Sigmoid colon (tissue), 7 donors: ENCODE measurements around the gene GJD3. TPM values are rescaled to one million over a fixed set of nuclear protein-coding genes. Genes with fewer than 3 reads are reported as not detected.
"Not testable (repeated sequence)": the region's sequence is repeated elsewhere in the genome, so short reads cannot be mapped to it uniquely, and the experiment has no call there.

Experiments
- DNase-seq: peaks from one replicate; pipeline ENCODE4 v3.0.0-alpha.2; 2019
- H3K27ac ChIP-seq, 4 donors: fragments of 200-600 bp; sonication (generic); one replicate each; pipeline ENCODE4 v1.5.1; 2016 to 2019; ENCODE audit warnings: mild to moderate bottlenecking in 1 of 4
- H3K27me3 ChIP-seq, 3 donors: fragments of 200-600 bp; sonication (generic); one replicate each; pipeline ENCODE4 v1.5.1; 2019; ENCODE audit warnings: mild to moderate bottlenecking in 1 of 3
- H3K36me3 ChIP-seq, 4 donors: fragments of 200-600 bp; sonication (generic); one replicate each; pipeline ENCODE4 v1.5.1; 2016 to 2019
- H3K4me1 ChIP-seq, 4 donors: fragments of 200-600 bp; sonication (generic); one replicate each; pipeline ENCODE4 v1.5.1; 2017 to 2019
- H3K4me3 ChIP-seq, 4 donors: fragments of 200-600 bp; sonication (generic); one replicate each; pipeline ENCODE4 v1.5.1; 2017 to 2019; ENCODE audit warnings: mild to moderate bottlenecking in 2 of 4, moderate library complexity in 1 of 4
- H3K9me3 ChIP-seq, 4 donors: fragments of 200-600 bp in 3 of 4; sonication (generic) in 3 of 4; one replicate each; pipeline versions ENCODE4 v1.5.1 to v1.6.1; 2013 to 2019
- CTCF ChIP-seq, 4 experiments: fragments of 450-650 bp in 3 of 4; fragments of 200-600 bp in 1 of 4; IDR thresholded peaks; one replicate each; pipeline ENCODE4 v1.5.1; 2016 to 2019; ENCODE audit warnings: antibody characterized with exemption in 4 of 4, mild to moderate bottlenecking in 3 of 4, moderate library complexity in 2 of 4
- EP300 ChIP-seq, 4 donors: sonication (generic); formaldehyde crosslinking; IDR thresholded peaks; one replicate each; pipeline ENCODE4 v1.6.1; 2017; ENCODE audit warnings: antibody characterized with exemption in 4 of 4
- POLR2A ChIP-seq, 2 donors: fragments of 450-650 bp; IDR thresholded peaks; one replicate each; pipeline ENCODE4 v1.6.1; 2016; ENCODE audit warnings: antibody characterized with exemption in 2 of 2, mild to moderate bottlenecking in 2 of 2, moderate library complexity in 2 of 2
- POLR2AphosphoS5 ChIP-seq, 4 donors: sonication (generic); formaldehyde crosslinking; IDR thresholded peaks; one replicate each; pipeline ENCODE4 v1.6.1; 2017; ENCODE audit warnings: antibody characterized with exemption in 4 of 4
- WGBS, 2 donors: extraction: QIAGEN DNeasy Blood & Tissue Kit; methylation state at CpG; one replicate each; pipeline ENCODE4 v1.1.7; 2013; 5-methylcytosine and 5-hydroxymethylcytosine counted together
- intact Hi-C: fragments of 100-400 bp; cut with DNase I; formaldehyde crosslinking; loops from one replicate; pipeline ENCODE4 v1.15.1; 2023
- polyA plus RNA-seq, 3 donors: library from polyadenylated mRNA; stranded (reverse); fragments of 200-250 nt; gene quantifications; one replicate each; pipeline ENCODE4 v1.2.3, GENCODE V29; 2013
- total RNA-seq, 4 donors: library from RNA; depleted of rRNA; stranded (reverse); fragments of >200 nt; gene quantifications; one replicate each; pipeline ENCODE4 v1.1.0, GENCODE V29; 2016
- donor health status: healthy with polysubstance abuse.
- donor health status: Bipolar disorder and iron deficiency.
- donor health status: healthy.

Gene GJD3, protein sequence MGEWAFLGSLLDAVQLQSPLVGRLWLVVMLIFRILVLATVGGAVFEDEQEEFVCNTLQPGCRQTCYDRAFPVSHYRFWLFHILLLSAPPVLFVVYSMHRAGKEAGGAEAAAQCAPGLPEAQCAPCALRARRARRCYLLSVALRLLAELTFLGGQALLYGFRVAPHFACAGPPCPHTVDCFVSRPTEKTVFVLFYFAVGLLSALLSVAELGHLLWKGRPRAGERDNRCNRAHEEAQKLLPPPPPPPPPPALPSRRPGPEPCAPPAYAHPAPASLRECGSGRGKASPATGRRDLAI
- total RNA-seq (1 to 10 TPM in 1 of 4 donors, under 1 TPM in 1, not detected in 2; 0.49 to 2.1 TPM), polyA plus RNA-seq (under 1 TPM in 1 of 3 donors, not detected in 2; 0.64 TPM)

DNA sequence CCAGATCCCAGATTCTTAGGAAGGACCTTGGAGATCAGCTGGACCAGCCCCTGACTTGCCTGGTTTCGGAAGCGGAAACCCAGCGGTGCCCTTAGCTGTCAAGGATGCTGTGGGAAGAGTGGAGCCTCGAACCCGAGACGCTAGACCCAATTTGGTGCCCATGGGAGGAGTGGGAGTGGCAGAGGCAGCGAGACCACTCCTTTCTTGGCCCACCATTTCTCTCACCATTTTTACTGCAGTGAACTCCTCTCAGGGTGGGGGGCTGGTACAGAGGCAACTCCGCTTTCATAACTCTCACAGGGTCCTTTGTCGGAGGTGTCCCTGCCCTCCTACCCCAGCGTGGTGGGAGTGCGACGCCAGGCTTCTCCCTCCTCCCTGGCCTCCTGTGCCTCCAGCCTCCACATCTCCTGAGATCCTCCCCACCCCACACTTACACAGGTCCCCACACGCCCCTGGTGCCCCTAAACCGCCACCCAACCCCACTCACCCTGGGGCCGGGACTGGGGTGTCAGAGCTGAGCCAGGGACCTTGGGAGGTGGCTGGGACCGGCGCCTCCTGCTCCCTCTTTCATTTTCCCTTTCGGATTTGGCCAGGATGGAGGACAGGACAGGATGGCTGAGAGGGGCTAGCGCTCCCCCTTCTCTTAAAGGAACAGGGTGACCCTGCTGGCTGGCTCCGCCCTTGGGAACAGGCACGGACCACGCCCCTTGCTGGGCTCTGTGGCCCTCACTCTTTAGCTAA, at the start of gene GJD3:
TSS of gene GJD3 (minus strand) at position 617 of the 741 bp plus-strand sequence. CDS start 922 bp downstream, outside the sequence.
- WGBS, 2 donors: 71 to 75% methylated on average over 22 of the region's 22 CpGs
- DNase-seq: peak; percentile 69
- Histone ChIP-seq H3K9me3 (no peaks in the 10 kb centered on the region), H3K27me3 (peaks cover 0 to 5% (median 0%) of the 10 kb centered on the region in 3 donors), H3K27ac (peak within 1 kb of the TSS in 1 of 4 donors; percentile 31), H3K36me3 (no peaks in the 10 kb centered on the region), H3K4me1 (peaks cover 0 to 18% (median 14%) of the 10 kb centered on the region in 4 donors), H3K4me3 (peak within 1 kb of the TSS; percentile 16 to 61 (median 52))
- no peak for TF ChIP-seq EP300 (IDR thresholded peaks at IDR 0.05)
- no peak for TF ChIP-seq POLR2AphosphoS5 (IDR thresholded peaks at IDR 0.05)
- TF ChIP-seq CTCF (IDR thresholded peaks at IDR 0.05): no peak
- TF ChIP-seq POLR2A (IDR thresholded peaks at IDR 0.05): no peak
- intact Hi-C loops: loop anchor here (5.0 kb wide), 1 partner anchor 33 kb away; no protein-coding TSS in a partner anchor

DNA sequence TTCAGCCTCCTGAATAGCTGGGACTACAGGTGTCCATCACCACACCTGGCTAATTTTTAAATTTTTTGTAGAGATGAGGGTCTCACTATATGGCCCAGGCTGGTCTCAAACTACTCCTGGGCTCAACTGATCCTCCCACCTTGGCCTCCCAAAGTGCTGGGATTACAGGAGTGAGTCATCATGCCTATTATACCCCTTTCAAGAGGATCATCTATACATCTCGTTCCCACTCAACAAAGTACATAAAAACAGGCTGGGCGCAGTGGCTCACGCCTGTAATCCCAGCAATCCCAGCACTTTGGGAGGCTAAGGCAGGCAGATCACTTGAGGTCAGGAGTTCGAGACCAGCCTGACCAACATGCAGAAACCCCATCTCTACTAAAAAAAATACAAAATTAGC, 49.8 kb upstream of the GJD3 start:
- H3K27ac ChIP-seq, H3K27me3 ChIP-seq, H3K36me3 ChIP-seq, H3K9me3 ChIP-seq, DNase-seq, intact Hi-C loops, H3K4me3 ChIP-seq: not testable (repeated sequence)
- WGBS, 2 donors: 81 to 86% methylated on average over 4 of the region's 4 CpGs
- peaks cover 0 to 17% (median 10%) of the 10 kb centered on the region in 4 donors for H3K4me1 ChIP-seq

- DNase-seq: no peak
- H3K36me3 ChIP-seq: no peaks in the 10 kb centered on the region
- TF ChIP-seq POLR2AphosphoS5 (IDR thresholded peaks at IDR 0.05) (no peak), EP300 (IDR thresholded peaks at IDR 0.05) (no peak), POLR2A (IDR thresholded peaks at IDR 0.05) (no peak), CTCF (IDR thresholded peaks at IDR 0.05) (no peak)
- no peak overlapping the region for H3K27ac ChIP-seq
- no peaks in the 10 kb centered on the region for H3K9me3 ChIP-seq
- intact Hi-C loops: no loop called here
- H3K4me1 ChIP-seq: peaks cover 0 to 9% (median 7%) of the 10 kb centered on the region in 4 donors
- no peaks in the 10 kb centered on the region for H3K27me3 ChIP-seq
- H3K4me3 ChIP-seq: no peak overlapping the region
Observed at GRCh38 chr17:40412880-40413279, 48.3 kb upstream of the GJD3 start.

DNA sequence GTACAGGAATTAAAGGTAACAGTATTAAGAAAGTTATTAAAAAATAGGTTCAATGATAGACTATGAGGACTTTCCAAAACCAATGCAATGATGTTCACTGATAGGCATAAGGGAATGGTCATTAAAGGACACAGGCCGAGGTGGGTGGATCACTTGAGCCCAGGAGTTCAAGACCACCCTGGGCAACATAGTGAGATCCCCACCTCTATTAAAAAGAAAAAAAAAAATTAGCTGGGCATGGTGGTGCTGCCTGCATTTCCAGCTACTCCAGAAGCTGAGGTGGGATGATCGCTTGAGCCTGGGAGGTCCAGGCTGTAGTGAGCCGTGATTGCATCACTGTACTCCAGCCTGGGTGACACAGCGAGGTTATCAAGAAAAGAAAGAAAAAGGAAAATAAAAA, 47.3 kb upstream of the GJD3 start:
- Histone ChIP-seq H3K36me3 (no peaks in the 10 kb centered on the region), H3K9me3 (no peaks in the 10 kb centered on the region), H3K27me3 (no peaks in the 10 kb centered on the region), H3K27ac (no peak overlapping the region), H3K4me3 (no peak overlapping the region), H3K4me1 (peaks cover 0 to 1% (median under 1%) of the 10 kb centered on the region in 4 donors)
- intact Hi-C loops: no loop called here
- no peak for TF ChIP-seq POLR2A (IDR thresholded peaks at IDR 0.05)
- TF ChIP-seq POLR2AphosphoS5 (IDR thresholded peaks at IDR 0.05): no peak
- no peak for TF ChIP-seq EP300 (IDR thresholded peaks at IDR 0.05)
- TF ChIP-seq CTCF (IDR thresholded peaks at IDR 0.05): no peak
- 97% methylated on average over 4 of the region's 4 CpGs for WGBS, 2 donors
- DNase-seq: no peak

DNA sequence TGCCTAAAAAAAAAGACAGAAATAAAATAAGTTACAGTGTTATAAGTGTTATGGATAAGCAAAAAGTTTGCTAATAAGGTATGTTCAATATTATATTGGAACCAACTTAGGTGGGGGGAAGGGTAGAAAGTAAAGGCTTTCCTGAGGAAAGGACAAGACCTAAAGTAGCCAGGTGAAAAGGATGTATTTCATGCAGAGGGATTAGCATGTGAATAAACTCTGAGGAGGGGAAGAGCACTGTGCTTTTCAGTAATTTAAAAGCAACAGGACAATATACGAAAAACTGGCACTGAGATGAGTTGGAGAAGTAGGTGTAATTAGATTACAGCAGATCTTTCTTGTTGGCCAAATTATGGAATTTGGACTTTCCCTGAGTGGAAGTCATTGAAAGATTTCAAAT, 45.5 kb upstream of the GJD3 start:
- intact Hi-C loops: no loop called here
- H3K4me3 ChIP-seq: no peak overlapping the region
- 91 to 95% methylated on average over 1 of the region's 1 CpG for WGBS, 2 donors
- H3K27ac ChIP-seq: no peak overlapping the region
- no peak for DNase-seq
- no peaks in the 10 kb centered on the region for H3K36me3 ChIP-seq
- no peaks in the 10 kb centered on the region for H3K27me3 ChIP-seq
- H3K4me1 ChIP-seq: no peaks in the 10 kb centered on the region
- H3K9me3 ChIP-seq: no peaks in the 10 kb centered on the region
- TF ChIP-seq CTCF (IDR thresholded peaks at IDR 0.05) (no peak), POLR2A (IDR thresholded peaks at IDR 0.05) (no peak), POLR2AphosphoS5 (IDR thresholded peaks at IDR 0.05) (no peak), EP300 (IDR thresholded peaks at IDR 0.05) (no peak)

DNA sequence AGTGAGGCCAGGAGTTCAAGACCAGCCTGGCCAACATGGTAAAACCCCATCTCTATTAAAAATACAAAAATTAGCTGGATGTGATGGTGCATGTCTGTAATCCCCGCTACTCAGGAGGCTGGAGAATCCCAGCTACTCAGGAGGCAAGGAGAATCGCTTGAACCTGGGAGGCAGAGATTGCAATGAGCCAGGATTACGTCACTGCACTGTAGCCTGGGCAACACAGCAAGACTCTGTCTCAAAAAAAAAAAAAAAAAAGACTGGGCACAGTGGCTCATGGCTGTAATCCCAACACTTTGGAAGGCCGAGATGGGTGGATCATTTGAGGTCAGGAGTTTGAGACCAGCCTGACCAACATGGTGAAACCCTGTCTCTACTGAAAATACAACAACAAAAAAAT, 45.0 kb upstream of the GJD3 start:
- 96 to 98% methylated on average over 4 of the region's 4 CpGs for WGBS, 2 donors
- intact Hi-C loops: not testable (repeated sequence)

More for the DNA sequence above, 45.0 kb upstream of the GJD3 start:
- H3K4me3 ChIP-seq, H3K4me1 ChIP-seq, H3K9me3 ChIP-seq, H3K27ac ChIP-seq, H3K27me3 ChIP-seq, H3K36me3 ChIP-seq, DNase-seq: not testable (repeated sequence)
